H9 (cell line): ENCODE measurements around the gene SGCE. TPM values are rescaled to one million over a fixed set of nuclear protein-coding genes. Genes with fewer than 3 reads are reported as not detected.
A peak's percentile ranks its signal among the peaks of the same experiment; 100 is the strongest.
"Not testable (repeated sequence)": the region's sequence is repeated elsewhere in the genome, so short reads cannot be mapped to it uniquely, and the experiment has no call there.

Experiments used
- DNase-seq: peaks from one replicate; pipeline ENCODE4 v3.0.0-alpha.2; 2017
- H2AFZ ChIP-seq: one replicate; pipeline ENCODE4 v1.6.1; 2013; ENCODE audit warnings: mild to moderate bottlenecking, low read length, control low read depth, moderate library complexity
- H2AK5ac ChIP-seq: 2 replicates; pipeline ENCODE4 v1.6.1; 2013; ENCODE audit warnings: low read length, control low read depth, mixed read lengths; ENCODE audit not compliant: insufficient read length
- H2BK120ac ChIP-seq: one replicate; pipeline ENCODE4 v1.6.1; 2013; ENCODE audit warnings: low read depth, mild to moderate bottlenecking, low read length, control low read depth, inconsistent platforms; ENCODE audit not compliant: poor library complexity, severe bottlenecking
- H2BK12ac ChIP-seq: 2 replicates; pipeline ENCODE4 v1.6.1; 2013; ENCODE audit warnings: low read length, control low read depth, mixed read lengths, low read depth; ENCODE audit not compliant: insufficient read length
- H2BK15ac ChIP-seq: 2 replicates; pipeline ENCODE4 v1.6.1; 2013; ENCODE audit warnings: low read depth, low read length, control low read depth
- H2BK20ac ChIP-seq: one replicate; pipeline ENCODE4 v1.6.1; 2013; ENCODE audit warnings: low read depth, mild to moderate bottlenecking, low read length, control low read depth, inconsistent platforms; ENCODE audit not compliant: poor library complexity, severe bottlenecking
- H2BK5ac ChIP-seq: 2 replicates; pipeline ENCODE4 v1.6.1; 2013; ENCODE audit warnings: low read length, control low read depth, mixed read lengths; ENCODE audit not compliant: insufficient read length
- H3K14ac ChIP-seq: 2 replicates; pipeline ENCODE4 v1.6.1; 2013; ENCODE audit warnings: low read length, control low read depth; ENCODE audit not compliant: insufficient read depth
- H3K18ac ChIP-seq: 2 replicates; pipeline ENCODE4 v1.6.1; 2013; ENCODE audit warnings: low read depth, mild to moderate bottlenecking, mixed read lengths, low read length, control low read depth; ENCODE audit not compliant: insufficient read length
- H3K23ac ChIP-seq: 2 replicates; pipeline ENCODE4 v1.6.1; 2013; ENCODE audit warnings: low read length, control low read depth, mixed read lengths, low read depth; ENCODE audit not compliant: insufficient read length
- H3K23me2 ChIP-seq: 2 replicates; pipeline ENCODE4 v1.6.1; 2013; ENCODE audit warnings: low read depth, mild to moderate bottlenecking, mixed read lengths, low read length, control low read depth; ENCODE audit not compliant: insufficient read length, poor library complexity, severe bottlenecking
- H3K27ac ChIP-seq: 2 replicates; pipeline ENCODE4 v1.5.1; 2013; ENCODE audit warnings: low read length, control low read depth, mixed read lengths, low read depth; ENCODE audit not compliant: insufficient read length
- H3K27me3 ChIP-seq: 2 replicates; pipeline ENCODE4 v1.6.1; 2013; ENCODE audit warnings: low read length, control low read depth, inconsistent platforms; ENCODE audit not compliant: insufficient read depth
- H3K4ac ChIP-seq: 2 replicates; pipeline ENCODE4 v1.6.1; 2013; ENCODE audit warnings: low read depth, mild to moderate bottlenecking, control low read depth, inconsistent platforms, low read length, moderate library complexity
- H3K4me1 ChIP-seq: 2 replicates; pipeline ENCODE4 v1.6.1; 2013; ENCODE audit warnings: low read length, control low read depth, inconsistent platforms; ENCODE audit not compliant: insufficient read depth
- H3K4me2 ChIP-seq: 2 replicates; pipeline ENCODE4 v1.6.1; 2013; ENCODE audit warnings: low read length, control low read depth, mixed read lengths; ENCODE audit not compliant: insufficient read length, insufficient read depth
- H3K56ac ChIP-seq: 2 replicates; pipeline ENCODE4 v1.6.1; 2013; ENCODE audit warnings: low read depth, mild to moderate bottlenecking, mixed read lengths, low read length, control low read depth; ENCODE audit not compliant: insufficient read length
- H3K79me1 ChIP-seq: 2 replicates; pipeline ENCODE4 v1.6.1; 2013; ENCODE audit warnings: low read depth, mild to moderate bottlenecking, moderate library complexity, low read length, control low read depth, inconsistent platforms; ENCODE audit not compliant: insufficient read depth, poor library complexity, severe bottlenecking
- H3K79me2 ChIP-seq: 2 replicates; pipeline ENCODE4 v1.6.1; 2013; ENCODE audit warnings: low read length, control low read depth, inconsistent platforms; ENCODE audit not compliant: insufficient read depth
- H3K9ac ChIP-seq: 2 replicates; pipeline ENCODE4 v1.6.1; 2013; ENCODE audit warnings: low read length, control low read depth, mixed read lengths; ENCODE audit not compliant: insufficient read length; ENCODE audit errors: extremely low read depth
- H3K9me3 ChIP-seq: one replicate; pipeline ENCODE4 v1.6.1; 2013; ENCODE audit warnings: low read depth, low read length, inconsistent platforms; ENCODE audit not compliant: control insufficient read depth
- H3T11ph ChIP-seq: one replicate; pipeline ENCODE4 v1.6.1; 2013; ENCODE audit warnings: mild to moderate bottlenecking, low read length, control low read depth, inconsistent platforms
- H4K20me1 ChIP-seq: one replicate; pipeline ENCODE4 v1.6.1; 2013; ENCODE audit not compliant: control insufficient read depth, insufficient read length, insufficient read depth
- H4K5ac ChIP-seq: 2 replicates; pipeline ENCODE4 v1.6.1; 2013; ENCODE audit warnings: low read depth, mild to moderate bottlenecking, mixed read lengths, low read length, control low read depth; ENCODE audit not compliant: insufficient read length
- H4K8ac ChIP-seq: replicated peaks from 2 replicates; pipeline ENCODE4 v1.6.1; 2013; ENCODE audit warnings: low read length, control low read depth, mixed read lengths, low read depth; ENCODE audit not compliant: insufficient read length
- H4K91ac ChIP-seq: 2 replicates; pipeline ENCODE4 v1.6.1; 2013; ENCODE audit warnings: low read depth, mild to moderate bottlenecking, moderate library complexity, mixed read lengths, low read length, control low read depth; ENCODE audit not compliant: insufficient read length
- H3K27ac Mint-ChIP-seq, 3 experiments: 2 replicates in 2 of 3; 3 replicates in 1 of 3; pipeline ENCODE4 v1.8.0; 2020 to 2021; ENCODE audit warnings: mixed read lengths in 3 of 3, mild to moderate bottlenecking in 1 of 3, moderate library complexity in 1 of 3
- H3K27me3 Mint-ChIP-seq: 2 replicates; pipeline ENCODE4 v1.8.0; 2021; ENCODE audit warnings: low read depth, mild to moderate bottlenecking, moderate library complexity, mixed read lengths
- H3K36me3 Mint-ChIP-seq, 3 experiments: 2 replicates in 2 of 3; 3 replicates in 1 of 3; pipeline ENCODE4 v1.8.0; 2020 to 2021; ENCODE audit warnings: low read depth in 3 of 3, mixed read lengths in 3 of 3; ENCODE audit not compliant: insufficient read depth in 1 of 3
- H3K4me1 Mint-ChIP-seq, 2 experiments: 2 replicates each; pipeline ENCODE4 v1.8.0; 2020; ENCODE audit warnings: mixed read lengths in 2 of 2
- H3K4me3 Mint-ChIP-seq, 2 experiments: 2 replicates in 1 of 2; 3 replicates in 1 of 2; pipeline ENCODE4 v1.8.0; 2020 to 2021; ENCODE audit warnings: mild to moderate bottlenecking in 2 of 2, mixed read lengths in 2 of 2, moderate library complexity in 1 of 2
- H3K9me3 Mint-ChIP-seq, 2 experiments: 2 replicates in 1 of 2; 3 replicates in 1 of 2; pipeline ENCODE4 v1.8.0; 2020; ENCODE audit warnings: mild to moderate bottlenecking in 2 of 2, mixed read lengths in 2 of 2, moderate library complexity in 1 of 2
- CTCF ChIP-seq: fragments of 200-600 bp; sonication (generic); conservative IDR thresholded peaks from 3 replicates; pipeline ENCODE4 v1.8.0; 2021; ENCODE audit warnings: antibody characterized with exemption, mild to moderate bottlenecking
- WGBS: extraction: QIAGEN DNeasy Blood & Tissue Kit; methylation state at CpG from one replicate; pipeline ENCODE4 v1.1.7; 2013; ENCODE audit warnings: missing lambda C conversion rate, low lambda C conversion rate, mixed read lengths; ENCODE audit not compliant: insufficient read length; ENCODE audit errors: extremely low coverage; 5-methylcytosine and 5-hydroxymethylcytosine counted together
- long read RNA-seq: library from polyadenylated mRNA; unstranded; transcript quantifications from one replicate; pipeline ENCODE4 v2.0.0, GENCODE V29; 2020
- total RNA-seq: library from RNA; stranded (reverse); gene quantifications from 2 replicates; pipeline ENCODE4 v1.2.1, GENCODE V29; 2021

The SGCE gene
- total RNA-seq: 30.5 and 30.8 TPM in 2 replicates
- long read RNA-seq, transcript SGCE-299 (11 exons, 1,614 nt): major isoform, 55 of 87 reads
- long read RNA-seq, transcript SGCE-205 (10 exons, 1,532 nt): minor isoform, 5 of 87 reads
- long read RNA-seq, partial matches to known transcripts: 2 of 87 reads
- long read RNA-seq, other reads (novel, unspliced or antisense): 14 of 87 reads

GRCh38 chr7:94655848-94656657 is at the start of gene SGCE:
SGCE (minus strand) TSS chr7:94656133; CDS start chr7:94656098, 35 bp downstream.
- Mint-ChIP-seq H3K4me1 (peaks cover 10% of the 10 kb centered on the region in 2 experiments; a peak in 3 of 4 replicates), H3K4me3 (peak within 1 kb of the TSS; percentile 91 to 92), H3K9me3 (peaks cover 13% of the 10 kb centered on the region in 2 experiments), H3K27ac (peak within 1 kb of the TSS in 2 of 3 experiments; percentile 89 to 93; a peak in 5 of 7 replicates), H3K27me3 (peaks cover 12% of the 10 kb centered on the region), H3K36me3 (peaks cover 11 to 14% (median 12%) of the 10 kb centered on the region in 3 experiments; a peak in 6 of 7 replicates)
- H4K8ac ChIP-seq: no peak within 1 kb of the TSS
- no peak within 1 kb of the TSS for H4K91ac ChIP-seq
- H3T11ph ChIP-seq: no peak within 1 kb of the TSS
- no peak within 1 kb of the TSS for H4K5ac ChIP-seq
- no peak within 1 kb of the TSS for H2BK120ac ChIP-seq
- peaks cover 13% of the 10 kb centered on the region for H3K23me2 ChIP-seq
- H2BK15ac ChIP-seq: no peak within 1 kb of the TSS
- no peaks in the 10 kb centered on the region for H4K20me1 ChIP-seq
- no peak within 1 kb of the TSS for H2AK5ac ChIP-seq
- H3K4me2 ChIP-seq: peak within 1 kb of the TSS; percentile 95
- peaks cover 2% of the 10 kb centered on the region; the same call in 1 of the 2 replicates for H3K79me2 ChIP-seq
- H3K27me3 ChIP-seq: no peaks in the 10 kb centered on the region
- peak within 1 kb of the TSS; percentile 82 for H3K9ac ChIP-seq
- peak; percentile 91 for DNase-seq
- H3K27ac ChIP-seq: no peak within 1 kb of the TSS
- no peak within 1 kb of the TSS for H2BK12ac ChIP-seq
- no peak within 1 kb of the TSS for H3K4ac ChIP-seq
- peak within 1 kb of the TSS; percentile 93; the same call in 1 of the 2 replicates for H3K14ac ChIP-seq
- no peak within 1 kb of the TSS for H3K56ac ChIP-seq
- no peaks in the 10 kb centered on the region for H3K9me3 ChIP-seq
- peak within 1 kb of the TSS; percentile 88 for H3K18ac ChIP-seq
- TF ChIP-seq CTCF: peak; percentile 77
- peak within 1 kb of the TSS; percentile 34 for H2AFZ ChIP-seq
- H2BK5ac ChIP-seq: no peak within 1 kb of the TSS
- no peak within 1 kb of the TSS for H3K23ac ChIP-seq
- H3K4me1 ChIP-seq: no peaks in the 10 kb centered on the region
- H3K79me1 ChIP-seq: no peaks in the 10 kb centered on the region
- no peak within 1 kb of the TSS for H2BK20ac ChIP-seq
- WGBS: no CpG with 5 or more reads among the region's 63 CpGs

GRCh38 chr7:94705155-94706021 is 49.5 kb upstream of the SGCE start:
- H3K9me3 Mint-ChIP-seq, H3K9ac ChIP-seq: not testable (repeated sequence)
- WGBS: no CpG with 5 or more reads among the region's 39 CpGs

More at GRCh38 chr7:94705155-94706021, 49.5 kb upstream of the SGCE start:
- H3K36me3 Mint-ChIP-seq: peaks cover under 1 to 14% (median 4%) of the 10 kb centered on the region in 3 experiments; a peak in 6 of 7 replicates
- H2AK5ac ChIP-seq, H2BK120ac ChIP-seq, H3K27ac ChIP-seq, H3K27me3 ChIP-seq, H4K5ac ChIP-seq, H2AFZ ChIP-seq, H3K79me1 ChIP-seq, H2BK15ac ChIP-seq, H3K27ac Mint-ChIP-seq, H2BK5ac ChIP-seq, H3K4me2 ChIP-seq, H3K4me3 Mint-ChIP-seq, DNase-seq, H4K8ac ChIP-seq, H3K14ac ChIP-seq, H3K9me3 ChIP-seq, H3K4me1 ChIP-seq, H3T11ph ChIP-seq, H2BK12ac ChIP-seq, H4K20me1 ChIP-seq, H2BK20ac ChIP-seq, H3K18ac ChIP-seq, H3K56ac ChIP-seq, H3K4ac ChIP-seq, H3K23ac ChIP-seq, H3K79me2 ChIP-seq, H3K27me3 Mint-ChIP-seq, H3K23me2 ChIP-seq, H4K91ac ChIP-seq: not testable (repeated sequence)
- H3K4me1 Mint-ChIP-seq: peaks cover 13 to 14% of the 10 kb centered on the region in 2 experiments
